Stimulated activated naive CD8-positive, alpha-beta T cell treated with anti-CD3 and anti-CD28 coated beads, Interleukin-15, Interleukin-2, amounts not matched to agents 100 ng/mL and 50 ng/mL, for 24 hours (primary cell): ENCODE measurements around the gene SLC14A1.

Experiments used
- H3K27ac Mint-ChIP-seq: one replicate; pipeline ENCODE4 v1.8.0; 2021; ENCODE audit warnings: mild to moderate bottlenecking, mixed read lengths
- H3K27me3 Mint-ChIP-seq: one replicate; pipeline ENCODE4 v1.8.0; 2021; ENCODE audit warnings: mixed read lengths
- H3K36me3 Mint-ChIP-seq: one replicate; pipeline ENCODE4 v1.8.0; 2021; ENCODE audit warnings: low read depth, mixed read lengths
- H3K4me1 Mint-ChIP-seq: one replicate; pipeline ENCODE4 v1.8.0; 2021; ENCODE audit warnings: low read depth, mixed read lengths
- H3K4me3 Mint-ChIP-seq: one replicate; pipeline ENCODE4 v1.8.0; 2021; ENCODE audit warnings: mild to moderate bottlenecking, mixed read lengths
- H3K9me3 Mint-ChIP-seq: one replicate; pipeline ENCODE4 v1.8.0; 2021; ENCODE audit warnings: mixed read lengths

SLC14A1 gene

DNA sequence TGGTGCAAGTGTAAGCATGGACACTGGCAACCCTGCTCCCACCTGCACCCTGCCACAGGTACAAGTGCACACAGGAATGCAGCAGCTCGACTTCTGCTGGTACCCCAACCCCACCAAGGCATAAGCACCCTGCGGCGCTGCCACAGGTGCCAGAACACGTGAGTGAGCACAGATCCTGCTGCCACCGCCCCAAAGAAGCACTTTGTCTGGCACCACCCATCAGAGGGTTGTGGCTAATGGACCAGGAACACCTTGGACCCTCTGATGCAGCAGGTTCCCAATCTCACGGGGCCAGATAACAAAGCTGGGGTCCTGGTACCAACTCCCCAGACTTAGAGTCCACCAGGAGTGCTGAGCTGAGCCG lies 32.2 kb upstream of the SLC14A1 start:
- Mint-ChIP-seq H3K9me3 (peaks cover 7% of the 10 kb centered on the region), H3K4me1 (peaks cover 37% of the 10 kb centered on the region), H3K4me3 (no peak overlapping the region), H3K36me3 (no peaks in the 10 kb centered on the region), H3K27ac (no peak overlapping the region), H3K27me3 (peaks cover 6% of the 10 kb centered on the region)

DNA sequence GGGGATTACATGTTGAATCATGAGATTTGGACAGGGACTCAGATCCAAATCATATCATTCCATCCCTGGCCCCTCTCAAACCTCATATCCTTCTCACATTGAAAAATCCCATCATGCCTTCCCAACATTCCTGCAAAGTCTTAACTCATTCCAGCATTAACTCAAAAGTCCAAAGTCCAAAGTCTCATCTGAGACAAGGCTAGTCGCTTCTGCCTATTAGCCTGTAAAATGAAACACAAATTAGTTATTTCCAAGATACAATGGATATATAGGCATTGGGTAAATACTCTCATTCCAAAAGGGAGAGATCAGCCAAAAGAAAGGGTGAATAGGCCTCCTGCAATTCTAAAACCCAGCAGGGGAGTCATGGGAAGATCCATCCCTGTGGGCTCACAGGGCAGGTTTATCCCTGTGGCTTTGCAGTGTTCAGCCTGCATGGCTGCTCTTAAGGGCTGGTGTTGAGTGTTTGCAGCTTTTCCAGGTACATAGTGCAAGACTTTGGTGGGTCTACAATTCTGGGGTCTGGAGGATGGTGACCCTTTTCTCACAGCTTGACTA lies 21.2 kb upstream of the SLC14A1 start:
- H3K27me3 Mint-ChIP-seq = no peaks in the 10 kb centered on the region
- peaks cover 34% of the 10 kb centered on the region for H3K9me3 Mint-ChIP-seq
- no peaks in the 10 kb centered on the region for H3K4me1 Mint-ChIP-seq
- H3K4me3 Mint-ChIP-seq = no peak overlapping the region
- H3K36me3 Mint-ChIP-seq = peaks cover 24% of the 10 kb centered on the region
- no peak overlapping the region for H3K27ac Mint-ChIP-seq

DNA sequence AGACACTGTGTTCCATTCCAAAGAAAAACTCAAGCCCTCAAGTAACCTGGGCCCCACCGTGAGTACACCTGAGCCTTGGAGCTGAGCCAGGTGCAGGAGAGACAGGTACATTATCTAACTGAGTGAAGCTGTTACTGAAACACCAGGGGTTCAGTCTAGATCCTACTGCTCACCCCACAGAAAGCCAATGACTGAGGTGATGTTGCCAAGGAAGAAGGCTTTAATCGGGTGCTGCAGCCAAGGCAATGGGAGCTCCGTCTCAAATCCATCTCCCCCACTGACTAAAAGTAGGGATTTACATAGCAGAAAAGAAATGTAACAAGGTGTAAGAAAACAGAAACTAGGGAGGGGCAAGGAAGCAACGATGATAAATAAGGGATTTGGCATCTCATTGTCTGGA lies 15.2 kb upstream of the SLC14A1 start:
- H3K9me3 Mint-ChIP-seq = peaks cover 30% of the 10 kb centered on the region
- no peaks in the 10 kb centered on the region for H3K27me3 Mint-ChIP-seq
- H3K4me1 Mint-ChIP-seq = no peaks in the 10 kb centered on the region
- no peak overlapping the region for H3K27ac Mint-ChIP-seq
- H3K36me3 Mint-ChIP-seq = peaks cover 27% of the 10 kb centered on the region
- no peak overlapping the region for H3K4me3 Mint-ChIP-seq

GRCh38 chr18:45712061-45712460 lies 11.9 kb upstream of the SLC14A1 start:
- Mint-ChIP-seq H3K27ac (no peak overlapping the region), H3K4me3 (no peak overlapping the region), H3K9me3 (peaks cover 24% of the 10 kb centered on the region)

DNA sequence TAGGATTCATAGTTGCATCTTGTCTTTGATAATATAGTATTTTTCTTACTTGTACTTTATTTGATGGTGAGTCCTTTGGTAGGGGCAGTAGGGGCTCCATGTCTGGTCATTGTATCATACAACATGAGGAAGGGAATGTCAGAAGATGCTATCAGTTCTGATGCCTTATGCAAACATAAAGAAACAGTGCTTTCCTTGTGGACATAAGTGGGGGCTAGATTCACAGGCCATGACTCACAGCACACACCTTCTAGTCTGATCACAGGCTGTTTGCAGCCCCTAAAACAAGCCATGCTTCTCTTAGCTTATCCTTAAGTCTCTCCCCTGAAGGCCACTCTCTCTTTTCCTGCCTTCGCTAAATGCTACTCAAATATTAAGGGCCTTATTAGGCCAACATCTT lies 10.7 kb upstream of the SLC14A1 start:
- Mint-ChIP-seq H3K27me3 (no peaks in the 10 kb centered on the region), H3K36me3 (peaks cover 5% of the 10 kb centered on the region), H3K4me3 (no peak overlapping the region), H3K9me3 (peaks cover 18% of the 10 kb centered on the region), H3K27ac (no peak overlapping the region), H3K4me1 (no peaks in the 10 kb centered on the region)

More at GRCh38 chr18:45712061-45712460, 11.9 kb upstream of the SLC14A1 start:
- peaks cover 11% of the 10 kb centered on the region for H3K36me3 Mint-ChIP-seq
- H3K27me3 Mint-ChIP-seq = no peaks in the 10 kb centered on the region
- H3K4me1 Mint-ChIP-seq = no peaks in the 10 kb centered on the region

- H3K36me3 Mint-ChIP-seq = no peaks in the 10 kb centered on the region
- H3K27ac Mint-ChIP-seq = no peak overlapping the region
- H3K27me3 Mint-ChIP-seq = no peaks in the 10 kb centered on the region
- H3K4me1 Mint-ChIP-seq = no peaks in the 10 kb centered on the region
- H3K4me3 Mint-ChIP-seq = no peak overlapping the region
- H3K9me3 Mint-ChIP-seq = peaks cover 5% of the 10 kb centered on the region
These were observed 8.7 kb upstream of the SLC14A1 start for GRCh38 chr18:45715212-45715780.

DNA sequence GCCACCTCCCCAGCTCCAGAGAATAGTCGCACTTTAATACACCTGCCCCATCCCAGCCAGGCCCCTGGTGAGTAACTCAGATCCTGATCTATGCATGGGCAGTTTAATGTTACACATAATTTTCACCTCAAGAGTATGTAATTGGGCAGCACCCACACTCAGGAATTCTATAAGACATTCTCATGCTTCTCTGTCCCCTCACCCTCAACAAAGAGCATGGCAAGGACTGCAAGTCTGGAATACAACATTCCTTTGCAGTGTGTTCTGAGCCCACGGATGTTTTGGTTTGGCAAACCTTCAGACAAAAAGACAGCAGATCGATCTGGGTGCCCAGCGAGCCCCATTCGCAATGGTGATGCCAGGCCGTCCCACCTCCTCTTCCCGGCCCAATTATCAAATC lies 4.9 kb upstream of the SLC14A1 start:
- H3K36me3 Mint-ChIP-seq = no peaks in the 10 kb centered on the region
- H3K4me1 Mint-ChIP-seq = no peaks in the 10 kb centered on the region
- H3K9me3 Mint-ChIP-seq = no peaks in the 10 kb centered on the region
- peaks cover 7% of the 10 kb centered on the region for H3K27me3 Mint-ChIP-seq
- H3K4me3 Mint-ChIP-seq = no peak overlapping the region
- H3K27ac Mint-ChIP-seq = no peak overlapping the region

DNA sequence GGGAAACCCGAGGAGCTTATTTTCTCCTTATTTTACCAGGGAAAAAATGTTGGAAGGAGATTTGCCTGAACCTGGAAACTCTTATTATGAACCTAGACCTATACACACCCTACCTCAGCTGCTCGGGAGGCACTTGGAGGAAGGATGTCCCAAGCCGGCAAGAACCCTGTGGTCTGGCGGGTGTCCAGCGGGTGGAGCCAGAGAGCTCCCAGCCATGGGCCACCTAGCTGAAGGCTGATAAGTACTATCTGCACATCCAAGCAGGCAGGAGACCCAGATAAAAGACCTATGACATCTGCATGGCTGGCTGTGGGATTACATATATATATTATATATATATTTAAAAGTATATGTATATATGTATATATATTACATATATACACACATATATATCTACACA lies 1.1 kb upstream of the SLC14A1 start:
- H3K27ac Mint-ChIP-seq = no peak overlapping the region
- H3K36me3 Mint-ChIP-seq = no peaks in the 10 kb centered on the region
- peaks cover 7% of the 10 kb centered on the region for H3K27me3 Mint-ChIP-seq
- H3K9me3 Mint-ChIP-seq = no peaks in the 10 kb centered on the region
- no peak overlapping the region for H3K4me3 Mint-ChIP-seq
- H3K4me1 Mint-ChIP-seq = no peaks in the 10 kb centered on the region

DNA sequence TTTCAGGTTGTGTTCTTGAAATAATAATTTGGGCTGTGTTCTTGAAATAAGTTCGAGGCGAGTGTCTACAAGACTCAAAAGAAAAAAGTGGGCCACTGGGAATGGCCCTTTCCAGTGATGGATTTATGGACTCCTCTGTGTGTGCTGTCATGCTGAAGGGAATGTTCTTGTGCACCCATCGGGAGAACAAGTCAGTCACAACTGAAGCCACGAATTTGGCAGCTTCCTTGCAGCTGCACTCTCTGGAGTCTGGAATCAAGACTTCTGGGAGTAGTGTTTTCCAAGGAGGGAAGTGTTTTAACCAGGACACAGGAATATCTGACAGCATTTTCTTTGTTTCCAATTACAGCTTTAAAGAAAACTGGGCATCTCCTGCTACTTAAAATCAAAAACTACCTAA lies 620 bp downstream of the SLC14A1 start:
- H3K27me3 Mint-ChIP-seq = peaks cover 7% of the 10 kb centered on the region
- no peak overlapping the region for H3K4me3 Mint-ChIP-seq
- no peaks in the 10 kb centered on the region for H3K9me3 Mint-ChIP-seq
- no peaks in the 10 kb centered on the region for H3K4me1 Mint-ChIP-seq
- no peak overlapping the region for H3K27ac Mint-ChIP-seq
- no peaks in the 10 kb centered on the region for H3K36me3 Mint-ChIP-seq

GRCh38 chr18:45725336-45725735 lies 1.4 kb downstream of the SLC14A1 start:
- H3K27ac Mint-ChIP-seq = no peak overlapping the region
- peaks cover 7% of the 10 kb centered on the region for H3K27me3 Mint-ChIP-seq
- no peaks in the 10 kb centered on the region for H3K36me3 Mint-ChIP-seq
- H3K9me3 Mint-ChIP-seq = no peaks in the 10 kb centered on the region
- H3K4me1 Mint-ChIP-seq = no peaks in the 10 kb centered on the region
- H3K4me3 Mint-ChIP-seq = no peak overlapping the region

- Mint-ChIP-seq H3K4me3 (no peak overlapping the region), H3K36me3 (no peaks in the 10 kb centered on the region), H3K27ac (no peak overlapping the region), H3K27me3 (peaks cover 3% of the 10 kb centered on the region), H3K4me1 (no peaks in the 10 kb centered on the region), H3K9me3 (no peaks in the 10 kb centered on the region)
These were observed 2.6 kb downstream of the SLC14A1 start for GRCh38 chr18:45726603-45727002.

GRCh38 chr18:45727068-45727467 lies 3.1 kb downstream of the SLC14A1 start:
- Mint-ChIP-seq H3K36me3 (no peaks in the 10 kb centered on the region), H3K4me1 (no peaks in the 10 kb centered on the region), H3K4me3 (no peak overlapping the region), H3K9me3 (no peaks in the 10 kb centered on the region), H3K27me3 (no peaks in the 10 kb centered on the region), H3K27ac (no peak overlapping the region)

DNA sequence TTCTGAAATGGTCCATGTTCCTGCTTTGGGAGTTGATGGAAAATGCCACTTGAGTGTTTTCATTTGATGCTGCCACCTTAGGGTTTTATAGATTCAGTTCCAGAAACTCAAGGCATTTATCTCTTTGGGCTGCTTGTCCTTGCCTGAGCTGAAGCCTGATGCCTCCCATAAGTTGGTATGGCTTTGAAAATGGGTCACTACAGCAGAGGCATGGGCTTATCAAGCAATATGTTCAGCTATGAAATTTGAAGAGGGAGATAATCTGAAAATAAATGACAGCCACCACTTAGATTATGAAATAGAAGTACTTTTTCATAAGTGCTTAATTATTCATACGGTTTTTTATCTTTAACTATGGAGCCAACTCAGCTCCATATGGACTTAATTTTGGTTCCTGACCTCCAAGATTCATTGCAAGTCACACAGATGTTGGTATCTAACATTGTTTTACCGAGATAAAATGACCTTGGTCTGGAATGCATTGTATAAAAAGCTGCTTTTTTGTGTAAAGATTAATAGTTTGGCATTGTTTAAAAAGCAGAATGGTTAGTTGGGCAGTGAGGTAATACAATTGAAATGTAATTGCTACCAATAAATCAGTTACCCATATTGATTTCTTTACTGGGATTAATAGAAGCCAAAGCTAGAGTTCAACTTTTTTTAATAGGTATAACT lies 4.5 kb downstream of the SLC14A1 start:
- H3K9me3 Mint-ChIP-seq = no peaks in the 10 kb centered on the region

DNA sequence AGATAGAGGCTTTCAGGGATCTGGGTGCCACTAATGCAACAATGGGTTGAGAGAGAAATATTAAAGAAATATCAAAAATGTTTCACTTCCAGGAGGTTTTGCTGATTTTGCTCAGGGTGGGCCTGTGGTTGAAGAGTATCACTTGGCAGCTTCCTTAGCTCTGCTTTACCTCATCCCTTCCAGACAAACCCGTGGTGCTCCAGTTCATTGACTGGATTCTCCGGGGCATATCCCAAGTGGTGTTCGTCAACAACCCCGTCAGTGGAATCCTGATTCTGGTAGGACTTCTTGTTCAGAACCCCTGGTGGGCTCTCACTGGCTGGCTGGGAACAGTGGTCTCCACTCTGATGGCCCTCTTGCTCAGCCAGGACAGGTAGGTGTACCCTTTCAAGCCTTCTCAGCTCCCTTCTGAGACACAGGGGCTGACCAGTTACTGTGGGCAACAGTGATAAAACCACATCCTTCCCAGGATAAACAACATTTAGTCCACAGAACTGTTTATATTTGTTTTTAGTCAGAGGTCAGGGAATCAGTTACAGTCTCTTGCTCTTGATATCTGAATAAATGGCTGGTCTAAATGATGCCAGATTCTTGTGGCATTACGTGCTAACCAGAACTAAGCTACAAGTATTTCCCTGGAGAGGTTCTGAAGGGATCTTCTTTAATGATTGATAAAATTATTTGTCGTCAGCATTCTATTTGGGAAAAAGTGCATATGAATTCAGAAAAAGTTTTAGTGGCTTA lies 7.0 kb downstream of the SLC14A1 start:
- H3K4me1 Mint-ChIP-seq = no peaks in the 10 kb centered on the region
- H3K27me3 Mint-ChIP-seq = no peaks in the 10 kb centered on the region
- H3K36me3 Mint-ChIP-seq = no peaks in the 10 kb centered on the region
- H3K9me3 Mint-ChIP-seq = no peaks in the 10 kb centered on the region
- no peak overlapping the region for H3K4me3 Mint-ChIP-seq
- no peak overlapping the region for H3K27ac Mint-ChIP-seq

More for the DNA sequence above, 4.5 kb downstream of the SLC14A1 start:
- no peak overlapping the region for H3K27ac Mint-ChIP-seq
- no peaks in the 10 kb centered on the region for H3K27me3 Mint-ChIP-seq
- H3K4me3 Mint-ChIP-seq = no peak overlapping the region
- H3K36me3 Mint-ChIP-seq = no peaks in the 10 kb centered on the region
- H3K4me1 Mint-ChIP-seq = no peaks in the 10 kb centered on the region

GRCh38 chr18:45731716-45732115 lies 7.7 kb downstream of the SLC14A1 start:
- no peak overlapping the region for H3K27ac Mint-ChIP-seq
- H3K4me3 Mint-ChIP-seq = no peak overlapping the region
- H3K4me1 Mint-ChIP-seq = no peaks in the 10 kb centered on the region
- no peaks in the 10 kb centered on the region for H3K9me3 Mint-ChIP-seq
- H3K36me3 Mint-ChIP-seq = no peaks in the 10 kb centered on the region
- no peaks in the 10 kb centered on the region for H3K27me3 Mint-ChIP-seq
